AG09309 (cell line): ENCODE results near the gene MIER2.

Source experiments
- DNase-seq: peaks from one replicate; pipeline ENCODE4 v3.0.0-alpha.2; 2010; ENCODE audit warnings: low read depth
- H3K4me3 ChIP-seq: 2 replicates; pipeline ENCODE4 v1.5.1; 2011; ENCODE audit warnings: mild to moderate bottlenecking, low read depth, low read length, moderate library complexity; ENCODE audit not compliant: control insufficient read depth
- CTCF ChIP-seq: IDR thresholded peaks from 2 replicates; pipeline ENCODE4 v1.5.1; 2011; ENCODE audit warnings: mild to moderate bottlenecking, low read depth, low read length, inconsistent platforms; ENCODE audit not compliant: insufficient read depth, control insufficient read depth; ENCODE audit errors: missing control alignments

Gene MIER2

GRCh38 chr19:377801-378581, 33.4 kb upstream of the MIER2 start:
- peak; percentile 10 for TF ChIP-seq CTCF
- no peak overlapping the region for H3K4me3 ChIP-seq
- no peak for DNase-seq

GRCh38 chr19:376111-376470, 31.5 kb upstream of the MIER2 start:
- no peak for TF ChIP-seq CTCF
- DNase-seq = no peak
- no peak overlapping the region for H3K4me3 ChIP-seq

- no peak for DNase-seq
- no peak overlapping the region for H3K4me3 ChIP-seq
- TF ChIP-seq CTCF = no peak
These were observed 31.0 kb upstream of the MIER2 start for GRCh38 chr19:375395-376110.

GRCh38 chr19:374886-375235, 30.3 kb upstream of the MIER2 start:
- no peak for DNase-seq

GRCh38 chr19:374183-374885, 29.7 kb upstream of the MIER2 start:
- no peak for DNase-seq
- TF ChIP-seq CTCF = no peak

More at GRCh38 chr19:374886-375235, 30.3 kb upstream of the MIER2 start:
- H3K4me3 ChIP-seq = no peak overlapping the region
- no peak for TF ChIP-seq CTCF

GRCh38 chr19:373391-374182, 29.0 kb upstream of the MIER2 start:
- DNase-seq = no peak
- TF ChIP-seq CTCF = no peak
- no peak overlapping the region for H3K4me3 ChIP-seq

More at GRCh38 chr19:374183-374885, 29.7 kb upstream of the MIER2 start:
- H3K4me3 ChIP-seq = no peak overlapping the region
